ENCODE measurements around the gene ATXN10. TPM values are rescaled to one million over a fixed set of nuclear protein-coding genes. Genes with fewer than 3 reads are reported as not detected.
"Not testable (repeated sequence)": the region's sequence is repeated elsewhere in the genome, so short reads cannot be mapped to it uniquely, and the experiment has no call there.

The ATXN10 gene
- total RNA-seq, 1 experiment from 2014 or later: 210 TPM

DNA sequence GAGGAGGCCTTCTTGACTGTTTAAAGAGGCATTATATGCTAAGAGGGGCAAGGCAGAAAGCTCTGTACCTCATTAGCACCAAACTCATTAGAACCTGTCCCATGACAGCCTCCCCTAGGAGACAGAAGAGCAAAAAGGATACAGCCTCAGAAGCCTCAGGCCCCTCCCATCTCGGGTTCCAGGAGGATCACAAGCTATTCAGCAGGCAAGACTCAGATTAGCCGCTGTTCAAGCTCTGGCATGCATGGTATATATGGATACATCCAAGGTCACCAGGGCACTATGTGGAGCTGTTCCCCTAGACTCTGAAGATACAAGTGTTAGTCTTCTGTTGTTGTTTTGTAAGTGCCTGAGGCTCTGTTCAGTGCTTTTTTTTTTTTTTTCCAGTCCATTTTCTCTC is 32.1 kb downstream of the ATXN10 start:
- Histone ChIP-seq H3K4me2 (ENCODE audit: low read depth, low read length, poor library complexity, severe bottlenecking) (no peak overlapping the region), H3K79me2 (ENCODE audit: low read length) (peaks cover 84% of the 10 kb centered on the region), H3K9ac (ENCODE audit: low read length) (no peak overlapping the region), H3K36me3 (ENCODE audit: insufficient read depth, low read length) (peaks cover 74% of the 10 kb centered on the region), H3K4me3 (ENCODE audit: low read length) (no peak overlapping the region), H4K20me1 (ENCODE audit: insufficient read depth, low read depth, low read length) (no peaks in the 10 kb centered on the region), H3K9me3 (ENCODE audit: low read length) (no peaks in the 10 kb centered on the region), H3K9me2 (replicated peaks; ENCODE audit: insufficient read depth, low read length) (no peaks in the 10 kb centered on the region), H3K4me1 (ENCODE audit: low read length) (peaks cover 4% of the 10 kb centered on the region; the same call in 1 of the 2 replicates), H2AFZ (ENCODE audit: low read length) (no peak overlapping the region), H3K27ac (ENCODE audit: low read length) (no peak overlapping the region), H3K27me3 (ENCODE audit: low read length) (no peaks in the 10 kb centered on the region)
- no peak for DNase-seq

DNA sequence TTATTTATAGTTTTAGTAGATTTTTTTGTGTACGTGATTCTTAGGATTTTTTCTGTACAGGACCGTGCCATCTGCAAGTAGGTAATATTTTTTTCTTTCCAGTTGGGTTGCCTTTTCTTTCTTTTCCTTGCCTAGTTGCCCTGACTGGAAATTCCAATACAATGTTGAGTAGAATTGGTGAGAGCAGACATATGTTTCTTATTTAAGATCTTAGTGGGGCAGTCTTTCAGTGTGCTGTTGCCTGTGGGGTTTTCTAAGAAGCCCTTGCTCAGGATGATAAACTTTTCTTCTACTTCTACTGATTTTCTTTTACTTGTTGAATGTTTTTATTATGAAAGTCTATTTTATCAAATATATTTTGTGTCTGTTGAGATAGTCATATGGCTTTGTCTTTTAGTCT is 33.0 kb downstream of the ATXN10 start:
- no peak for DNase-seq
- Histone ChIP-seq H2AFZ (ENCODE audit: low read length) (no peak overlapping the region), H3K79me2 (ENCODE audit: low read length) (peaks cover 85% of the 10 kb centered on the region), H3K9me2 (replicated peaks; ENCODE audit: insufficient read depth, low read length) (no peaks in the 10 kb centered on the region), H3K4me1 (ENCODE audit: low read length) (peaks cover 4% of the 10 kb centered on the region; the same call in 1 of the 2 replicates), H3K9ac (ENCODE audit: low read length) (no peak overlapping the region), H3K27me3 (ENCODE audit: low read length) (no peaks in the 10 kb centered on the region), H3K36me3 (ENCODE audit: insufficient read depth, low read length) (peaks cover 72% of the 10 kb centered on the region), H4K20me1 (ENCODE audit: insufficient read depth, low read depth, low read length) (no peaks in the 10 kb centered on the region), H3K4me3 (ENCODE audit: low read length) (no peak overlapping the region), H3K4me2 (ENCODE audit: low read depth, low read length, poor library complexity, severe bottlenecking) (no peak overlapping the region), H3K27ac (ENCODE audit: low read length) (no peak overlapping the region), H3K9me3 (ENCODE audit: low read length) (no peaks in the 10 kb centered on the region)

DNA sequence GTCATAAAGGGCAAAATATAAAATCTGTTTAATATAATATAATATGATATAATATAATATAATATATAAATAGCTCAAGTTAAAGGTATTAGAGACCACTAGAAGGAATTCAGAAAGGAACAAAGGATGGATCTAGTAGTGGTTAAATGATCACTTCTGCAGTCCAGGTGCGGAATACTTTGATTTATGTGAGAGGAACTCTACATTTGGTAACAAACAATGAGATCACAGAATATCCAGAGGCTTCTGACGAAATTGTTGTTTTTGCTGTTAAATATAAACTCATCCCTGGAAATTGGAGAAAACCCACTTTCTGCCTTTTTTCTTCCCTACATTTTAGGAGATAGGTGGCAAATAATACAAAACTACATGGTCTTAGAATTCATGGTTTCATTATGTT is 36.0 kb downstream of the ATXN10 start:
- H3K27ac ChIP-seq (ENCODE audit: low read length): no peak overlapping the region
- H4K20me1 ChIP-seq (ENCODE audit: insufficient read depth, low read depth, low read length): no peaks in the 10 kb centered on the region
- peaks cover 97% of the 10 kb centered on the region for H3K79me2 ChIP-seq (ENCODE audit: low read length)
- no peak overlapping the region for H3K4me2 ChIP-seq (ENCODE audit: low read depth, low read length, poor library complexity, severe bottlenecking)
- H3K36me3 ChIP-seq (ENCODE audit: insufficient read depth, low read length): peaks cover 58% of the 10 kb centered on the region
- no peaks in the 10 kb centered on the region for H3K9me3 ChIP-seq (ENCODE audit: low read length)
- H3K9me2 ChIP-seq (replicated peaks; ENCODE audit: insufficient read depth, low read length): no peaks in the 10 kb centered on the region
- no peak overlapping the region for H3K4me3 ChIP-seq (ENCODE audit: low read length)
- no peak overlapping the region for H2AFZ ChIP-seq (ENCODE audit: low read length)
- DNase-seq: no peak
- no peak overlapping the region for H3K9ac ChIP-seq (ENCODE audit: low read length)
- no peaks in the 10 kb centered on the region for H3K27me3 ChIP-seq (ENCODE audit: low read length)
- H3K4me1 ChIP-seq (ENCODE audit: low read length): peaks cover 4% of the 10 kb centered on the region; the same call in 1 of the 2 replicates

DNA sequence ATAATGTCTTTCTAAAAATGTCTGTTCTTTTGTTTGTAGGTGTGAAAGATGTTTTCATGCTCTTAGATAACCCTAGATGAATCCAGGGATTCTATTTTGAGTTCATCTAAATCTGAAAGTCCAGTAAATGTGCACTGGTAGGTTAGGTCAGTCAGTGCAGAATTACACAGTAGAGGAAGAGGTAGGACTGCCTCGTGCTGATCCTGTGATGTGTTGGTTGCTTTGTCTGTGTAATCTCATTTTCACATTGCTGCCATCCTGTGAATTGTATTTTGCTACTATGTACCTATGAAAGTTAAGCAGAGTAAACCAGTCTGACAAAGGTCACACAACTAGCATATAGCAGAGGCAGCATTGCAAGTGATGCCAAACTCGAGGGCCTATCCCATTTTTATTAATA is 36.5 kb downstream of the ATXN10 start:
- Histone ChIP-seq H3K27me3 (ENCODE audit: low read length) (no peaks in the 10 kb centered on the region), H3K79me2 (ENCODE audit: low read length) (peaks cover 99% of the 10 kb centered on the region), H3K9ac (ENCODE audit: low read length) (no peak overlapping the region), H4K20me1 (ENCODE audit: insufficient read depth, low read depth, low read length) (no peaks in the 10 kb centered on the region), H3K4me2 (ENCODE audit: low read depth, low read length, poor library complexity, severe bottlenecking) (no peak overlapping the region), H3K9me3 (ENCODE audit: low read length) (no peaks in the 10 kb centered on the region), H3K4me3 (ENCODE audit: low read length) (no peak overlapping the region), H3K27ac (ENCODE audit: low read length) (no peak overlapping the region), H3K9me2 (replicated peaks; ENCODE audit: insufficient read depth, low read length) (no peaks in the 10 kb centered on the region), H2AFZ (ENCODE audit: low read length) (no peak overlapping the region), H3K4me1 (ENCODE audit: low read length) (peaks cover 4% of the 10 kb centered on the region; the same call in 1 of the 2 replicates), H3K36me3 (ENCODE audit: insufficient read depth, low read length) (peaks cover 57% of the 10 kb centered on the region)
- DNase-seq: no peak

DNA sequence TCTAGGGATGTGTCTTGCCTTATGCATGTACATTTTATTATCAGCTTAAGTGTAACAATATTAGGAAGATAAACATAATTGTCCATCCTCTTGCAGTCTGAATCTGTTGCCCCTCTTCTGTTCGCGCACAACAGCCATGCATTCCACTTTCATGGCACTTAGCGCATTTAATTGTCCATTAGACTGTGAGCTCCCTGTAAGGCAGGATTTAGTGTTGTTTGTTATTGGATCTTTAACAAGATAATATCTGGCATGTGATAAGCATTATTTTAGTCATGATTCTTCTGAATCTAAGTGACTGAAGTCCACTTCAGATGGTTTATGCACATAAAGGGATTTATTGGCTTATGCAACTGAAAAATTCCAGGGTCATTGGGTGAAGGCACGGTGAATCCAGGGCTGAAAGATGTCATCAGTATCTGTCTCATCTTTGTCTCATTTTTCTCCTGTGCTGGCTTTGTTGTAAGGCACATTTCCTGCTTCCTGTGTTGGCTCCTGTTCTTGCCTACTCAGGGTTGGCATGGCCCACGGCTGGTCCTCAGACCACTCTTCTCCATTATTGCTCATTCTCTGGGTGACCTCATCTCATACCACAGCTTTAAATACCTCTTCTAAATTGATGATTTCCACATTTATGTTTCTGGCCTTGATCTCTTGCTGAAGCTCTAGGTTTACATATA is 37.6 kb downstream of the ATXN10 start:
- Histone ChIP-seq H3K36me3 (ENCODE audit: insufficient read depth, low read length) (peaks cover 50% of the 10 kb centered on the region; the same call in 1 of the 2 replicates), H2AFZ (ENCODE audit: low read length) (no peak overlapping the region), H3K9me2 (replicated peaks; ENCODE audit: insufficient read depth, low read length) (no peaks in the 10 kb centered on the region), H3K9ac (ENCODE audit: low read length) (no peak overlapping the region), H3K4me1 (ENCODE audit: low read length) (peaks cover 4% of the 10 kb centered on the region; the same call in 1 of the 2 replicates), H3K4me3 (ENCODE audit: low read length) (no peak overlapping the region), H3K79me2 (ENCODE audit: low read length) (peaks cover 98% of the 10 kb centered on the region), H3K27ac (ENCODE audit: low read length) (no peak overlapping the region), H3K27me3 (ENCODE audit: low read length) (no peaks in the 10 kb centered on the region), H3K4me2 (ENCODE audit: low read depth, low read length, poor library complexity, severe bottlenecking) (no peak overlapping the region), H4K20me1 (ENCODE audit: insufficient read depth, low read depth, low read length) (no peaks in the 10 kb centered on the region), H3K9me3 (ENCODE audit: low read length) (no peaks in the 10 kb centered on the region)
- DNase-seq: no peak

DNA sequence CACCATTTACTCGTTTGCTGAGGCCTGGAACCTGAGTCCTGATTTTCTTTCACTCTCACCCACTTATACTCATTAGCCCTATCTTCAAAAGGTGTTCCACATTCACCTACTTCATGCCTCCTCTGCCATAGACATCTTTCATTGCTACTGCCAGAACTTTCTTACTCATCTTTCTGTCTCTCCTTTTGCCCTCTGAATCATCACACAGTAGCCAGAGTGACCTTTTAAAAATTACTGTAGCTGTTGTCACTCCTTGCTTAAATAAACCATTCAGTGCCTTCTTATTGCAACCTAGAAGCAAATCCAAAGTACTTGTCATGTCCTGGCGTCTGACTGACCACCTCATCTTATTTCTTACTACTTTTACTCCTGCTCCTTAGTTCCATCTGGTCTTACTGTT is 38.2 kb downstream of the ATXN10 start:
- no peak overlapping the region for H3K4me2 ChIP-seq (ENCODE audit: low read depth, low read length, poor library complexity, severe bottlenecking)
- H3K36me3 ChIP-seq (ENCODE audit: insufficient read depth, low read length): peaks cover 45% of the 10 kb centered on the region; the same call in 1 of the 2 replicates

DNA sequence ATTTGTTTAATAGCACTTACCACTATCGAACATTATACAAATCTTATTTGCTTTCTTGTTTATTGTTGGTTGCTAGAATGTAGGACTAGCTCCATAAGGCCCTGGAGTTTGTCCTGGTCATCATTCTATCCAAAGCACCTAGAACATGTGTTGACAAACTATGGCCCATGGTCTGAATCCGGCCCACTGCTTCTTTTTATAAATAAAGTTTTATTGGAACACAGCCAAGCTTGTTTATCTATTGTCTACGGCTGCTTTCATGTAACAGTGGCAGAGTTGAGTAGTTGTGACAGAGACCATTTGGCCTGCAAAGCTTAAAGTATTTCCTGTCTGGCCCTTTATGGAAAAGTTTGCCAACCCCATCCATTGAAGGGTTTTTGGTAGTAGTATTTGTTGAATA is 38.8 kb downstream of the ATXN10 start:
- DNase-seq: no peak
- Histone ChIP-seq H3K27me3 (ENCODE audit: low read length) (no peaks in the 10 kb centered on the region), H3K9me3 (ENCODE audit: low read length) (no peaks in the 10 kb centered on the region), H3K4me1 (ENCODE audit: low read length) (peaks cover 4% of the 10 kb centered on the region; the same call in 1 of the 2 replicates), H3K4me2 (ENCODE audit: low read depth, low read length, poor library complexity, severe bottlenecking) (no peak overlapping the region), H3K36me3 (ENCODE audit: insufficient read depth, low read length) (peaks cover 47% of the 10 kb centered on the region; the same call in 1 of the 2 replicates), H3K79me2 (ENCODE audit: low read length) (peaks cover 98% of the 10 kb centered on the region), H3K27ac (ENCODE audit: low read length) (no peak overlapping the region), H3K9ac (ENCODE audit: low read length) (no peak overlapping the region), H3K9me2 (replicated peaks; ENCODE audit: insufficient read depth, low read length) (no peaks in the 10 kb centered on the region), H4K20me1 (ENCODE audit: insufficient read depth, low read depth, low read length) (no peaks in the 10 kb centered on the region), H2AFZ (ENCODE audit: low read length) (no peak overlapping the region), H3K4me3 (ENCODE audit: low read length) (no peak overlapping the region)

More for the DNA sequence above, 38.2 kb downstream of the ATXN10 start:
- peaks cover 4% of the 10 kb centered on the region; the same call in 1 of the 2 replicates for H3K4me1 ChIP-seq (ENCODE audit: low read length)
- no peak overlapping the region for H2AFZ ChIP-seq (ENCODE audit: low read length)
- H3K4me3 ChIP-seq (ENCODE audit: low read length): no peak overlapping the region
- peaks cover 98% of the 10 kb centered on the region for H3K79me2 ChIP-seq (ENCODE audit: low read length)
- H3K9ac ChIP-seq (ENCODE audit: low read length): no peak overlapping the region
- H3K9me2 ChIP-seq (replicated peaks; ENCODE audit: insufficient read depth, low read length): no peaks in the 10 kb centered on the region
- H3K27me3 ChIP-seq (ENCODE audit: low read length): no peaks in the 10 kb centered on the region
- no peak overlapping the region for H3K27ac ChIP-seq (ENCODE audit: low read length)
- no peaks in the 10 kb centered on the region for H4K20me1 ChIP-seq (ENCODE audit: insufficient read depth, low read depth, low read length)
- no peak for DNase-seq
- H3K9me3 ChIP-seq (ENCODE audit: low read length): no peaks in the 10 kb centered on the region

DNA sequence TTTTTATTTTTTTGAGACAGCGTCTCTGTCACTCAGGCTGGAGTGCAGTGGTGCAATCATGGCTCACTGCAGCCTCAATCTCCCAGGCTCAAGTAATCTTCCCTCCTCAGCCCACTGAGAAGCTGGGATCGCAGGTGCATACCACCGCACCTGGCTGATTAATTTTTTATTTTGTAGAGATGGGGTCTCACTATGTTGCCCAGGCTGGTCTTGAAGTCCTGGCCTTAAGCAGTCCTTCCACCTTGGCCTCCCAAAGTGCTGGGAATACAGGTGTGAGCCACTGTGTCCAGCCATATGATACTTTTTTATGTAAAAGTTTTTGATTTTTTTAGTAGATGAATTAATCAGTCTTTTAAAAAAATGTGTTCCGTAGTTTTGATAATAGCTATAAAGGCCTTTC is 42.8 kb downstream of the ATXN10 start:
- H3K9me2 ChIP-seq (replicated peaks; ENCODE audit: insufficient read depth, low read length); H3K27me3 ChIP-seq (ENCODE audit: low read length); H3K27ac ChIP-seq (ENCODE audit: low read length); H2AFZ ChIP-seq (ENCODE audit: low read length); H3K4me3 ChIP-seq (ENCODE audit: low read length); H3K9me3 ChIP-seq (ENCODE audit: low read length); H3K9ac ChIP-seq (ENCODE audit: low read length); H4K20me1 ChIP-seq (ENCODE audit: insufficient read depth, low read depth, low read length); H3K4me2 ChIP-seq (ENCODE audit: low read depth, low read length, poor library complexity, severe bottlenecking); H3K4me1 ChIP-seq (ENCODE audit: low read length); DNase-seq: not testable (repeated sequence)
- H3K36me3 ChIP-seq (ENCODE audit: insufficient read depth, low read length): peaks cover 42% of the 10 kb centered on the region
- peaks cover 99% of the 10 kb centered on the region for H3K79me2 ChIP-seq (ENCODE audit: low read length)
